ENCODE data around the gene CACNA1A. TPM values are rescaled to one million over a fixed set of nuclear protein-coding genes. Genes with fewer than 3 reads are reported as not detected.

Gene CACNA1A
- total RNA-seq, 1 donor: 42.8 TPM

GRCh38 chr19:13289295-13289694, 217.0 kb downstream of the CACNA1A start:
- DNase-seq (ENCODE audit: low read depth): no peak
- H3K4me3 ChIP-seq (ENCODE audit: low read depth, low read length): no peak overlapping the region
- TF ChIP-seq, protein P1, sequence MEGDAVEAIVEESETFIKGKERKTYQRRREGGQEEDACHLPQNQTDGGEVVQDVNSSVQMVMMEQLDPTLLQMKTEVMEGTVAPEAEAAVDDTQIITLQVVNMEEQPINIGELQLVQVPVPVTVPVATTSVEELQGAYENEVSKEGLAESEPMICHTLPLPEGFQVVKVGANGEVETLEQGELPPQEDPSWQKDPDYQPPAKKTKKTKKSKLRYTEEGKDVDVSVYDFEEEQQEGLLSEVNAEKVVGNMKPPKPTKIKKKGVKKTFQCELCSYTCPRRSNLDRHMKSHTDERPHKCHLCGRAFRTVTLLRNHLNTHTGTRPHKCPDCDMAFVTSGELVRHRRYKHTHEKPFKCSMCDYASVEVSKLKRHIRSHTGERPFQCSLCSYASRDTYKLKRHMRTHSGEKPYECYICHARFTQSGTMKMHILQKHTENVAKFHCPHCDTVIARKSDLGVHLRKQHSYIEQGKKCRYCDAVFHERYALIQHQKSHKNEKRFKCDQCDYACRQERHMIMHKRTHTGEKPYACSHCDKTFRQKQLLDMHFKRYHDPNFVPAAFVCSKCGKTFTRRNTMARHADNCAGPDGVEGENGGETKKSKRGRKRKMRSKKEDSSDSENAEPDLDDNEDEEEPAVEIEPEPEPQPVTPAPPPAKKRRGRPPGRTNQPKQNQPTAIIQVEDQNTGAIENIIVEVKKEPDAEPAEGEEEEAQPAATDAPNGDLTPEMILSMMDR (IDR thresholded peaks at IDR 0.05; ENCODE audit: insufficient read depth, low read length): no peak

GRCh38 chr19:13286195-13286985, 219.9 kb downstream of the CACNA1A start:
- no peak overlapping the region for H3K4me3 ChIP-seq (ENCODE audit: low read depth, low read length)
- DNase-seq (ENCODE audit: low read depth): no peak
- TF ChIP-seq, protein P1 (IDR thresholded peaks at IDR 0.05; ENCODE audit: insufficient read depth, low read length): no peak

DNA sequence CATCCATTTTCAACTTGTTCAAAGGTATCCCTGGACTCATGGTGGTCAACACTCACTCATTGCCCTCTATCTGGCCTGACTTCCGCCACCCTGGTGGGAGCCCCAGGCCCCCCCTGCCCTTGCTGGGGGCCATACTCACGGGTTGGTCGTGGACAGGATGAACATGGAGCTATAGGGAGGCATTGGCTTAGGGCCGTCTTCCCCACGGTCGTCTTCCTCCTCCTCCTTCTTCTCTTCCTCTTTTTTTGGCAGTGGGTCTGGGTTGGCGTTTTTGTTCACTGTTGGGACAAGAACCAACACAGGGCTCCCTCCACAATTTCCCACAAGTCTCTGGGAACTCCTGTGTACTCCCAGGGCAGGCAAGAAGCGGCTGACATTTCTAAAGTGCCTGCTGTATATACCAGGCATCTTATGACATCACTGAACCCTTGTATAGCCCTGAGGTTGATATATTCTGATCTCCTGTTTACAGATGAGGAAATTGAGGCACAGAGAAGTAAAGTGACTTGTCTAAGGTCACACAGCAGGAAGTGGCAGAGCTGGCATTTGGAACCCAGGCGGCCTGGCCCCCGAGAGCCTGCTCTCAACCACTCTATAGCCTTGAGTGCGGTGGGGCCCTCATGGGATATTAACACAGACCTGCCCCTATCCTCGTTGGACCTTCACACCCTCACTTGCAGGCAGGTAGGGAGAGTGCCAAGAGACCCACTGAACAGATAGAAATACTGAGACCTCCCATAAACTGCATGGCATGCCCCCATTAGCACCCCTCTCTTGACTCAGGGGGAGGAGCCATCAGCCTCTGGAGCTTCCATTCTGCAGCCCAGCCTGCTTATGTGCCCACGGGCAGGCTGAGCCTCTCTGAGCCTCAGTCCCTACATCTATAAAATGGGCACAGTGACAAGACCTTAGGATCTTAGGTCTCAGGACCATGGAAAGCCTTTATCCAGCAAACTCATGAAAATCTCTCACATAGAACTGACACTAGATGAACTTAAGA, 221.1 kb downstream of the CACNA1A start:
- no peak overlapping the region for H3K4me3 ChIP-seq (ENCODE audit: low read depth, low read length)
- TF ChIP-seq, protein P1 (IDR thresholded peaks at IDR 0.05; ENCODE audit: insufficient read depth, low read length): no peak
- DNase-seq (ENCODE audit: low read depth): no peak

DNA sequence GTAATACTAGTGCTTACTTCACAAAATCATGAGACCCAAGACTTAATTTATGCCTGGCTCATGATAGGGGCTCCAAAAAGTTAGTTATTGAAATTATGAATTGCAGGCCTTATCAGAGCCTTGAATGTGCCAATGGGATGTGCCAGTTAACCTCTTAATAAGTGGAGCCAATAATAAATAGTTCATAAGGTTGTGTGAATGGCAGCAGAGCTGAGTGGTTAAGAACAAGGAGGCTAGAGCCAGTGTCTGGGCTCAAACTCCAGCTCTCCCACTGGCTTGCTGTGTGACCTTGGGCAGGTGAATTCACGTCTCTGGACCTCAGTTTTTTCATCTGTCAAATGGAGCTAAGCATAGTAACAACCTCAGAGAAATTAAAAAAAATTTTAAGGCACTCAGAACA, 222.4 kb downstream of the CACNA1A start:
- TF ChIP-seq, protein P1 (IDR thresholded peaks at IDR 0.05; ENCODE audit: insufficient read depth, low read length): no peak
- DNase-seq (ENCODE audit: low read depth): no peak
- H3K4me3 ChIP-seq (ENCODE audit: low read depth, low read length): no peak overlapping the region

DNA sequence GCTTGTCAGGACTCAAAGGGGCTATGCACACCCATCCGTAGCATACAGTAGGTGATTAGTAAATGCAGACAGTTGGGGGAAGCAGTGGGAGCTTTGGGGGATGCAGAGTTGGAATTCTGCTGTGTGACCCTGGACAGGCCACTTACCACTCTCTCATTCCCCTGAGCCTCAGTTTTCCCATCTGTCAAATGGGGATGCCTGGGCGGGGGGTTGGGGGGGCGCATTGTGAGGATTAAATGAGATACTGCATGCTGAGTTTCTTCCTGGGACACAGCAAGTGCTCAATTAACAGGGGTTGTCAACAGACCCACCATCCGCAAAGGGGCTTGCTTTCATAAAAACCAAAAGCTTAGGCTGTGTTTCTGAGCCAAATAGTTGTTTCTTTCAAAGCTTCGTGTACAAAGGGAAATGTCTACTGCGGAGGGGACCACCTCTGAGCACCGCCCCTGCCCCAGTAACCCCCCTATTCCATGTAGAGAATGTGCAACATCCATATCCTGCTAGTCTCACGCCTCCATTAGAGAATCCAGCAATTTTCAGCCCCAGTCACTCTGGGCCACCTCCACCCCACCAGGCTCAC, 223.7 kb downstream of the CACNA1A start:
- no peak overlapping the region for H3K4me3 ChIP-seq (ENCODE audit: low read depth, low read length)
- TF ChIP-seq, protein P1 (IDR thresholded peaks at IDR 0.05; ENCODE audit: insufficient read depth, low read length): no peak
- DNase-seq (ENCODE audit: low read depth): no peak

- TF ChIP-seq, protein P1 (IDR thresholded peaks at IDR 0.05; ENCODE audit: insufficient read depth, low read length): no peak
- no peak overlapping the region for H3K4me3 ChIP-seq (ENCODE audit: low read depth, low read length)
- DNase-seq (ENCODE audit: low read depth): no peak
These were observed 224.6 kb downstream of the CACNA1A start for GRCh38 chr19:13281567-13282291.

Measured in fibroblast of the aortic adventitia (primary cell).